COLO668 (cell line): ENCODE measurements around the gene PLA2R1.
A peak's percentile ranks its signal among the peaks of the same experiment; 100 is the strongest.

ENCODE experiments used
- DNase-seq: peaks from one replicate; lab custom pipeline; 2025; ENCODE audit not compliant: unreplicated experiment; lab: John Stamatoyannopoulos, UW

PLA2R1 gene

DNA sequence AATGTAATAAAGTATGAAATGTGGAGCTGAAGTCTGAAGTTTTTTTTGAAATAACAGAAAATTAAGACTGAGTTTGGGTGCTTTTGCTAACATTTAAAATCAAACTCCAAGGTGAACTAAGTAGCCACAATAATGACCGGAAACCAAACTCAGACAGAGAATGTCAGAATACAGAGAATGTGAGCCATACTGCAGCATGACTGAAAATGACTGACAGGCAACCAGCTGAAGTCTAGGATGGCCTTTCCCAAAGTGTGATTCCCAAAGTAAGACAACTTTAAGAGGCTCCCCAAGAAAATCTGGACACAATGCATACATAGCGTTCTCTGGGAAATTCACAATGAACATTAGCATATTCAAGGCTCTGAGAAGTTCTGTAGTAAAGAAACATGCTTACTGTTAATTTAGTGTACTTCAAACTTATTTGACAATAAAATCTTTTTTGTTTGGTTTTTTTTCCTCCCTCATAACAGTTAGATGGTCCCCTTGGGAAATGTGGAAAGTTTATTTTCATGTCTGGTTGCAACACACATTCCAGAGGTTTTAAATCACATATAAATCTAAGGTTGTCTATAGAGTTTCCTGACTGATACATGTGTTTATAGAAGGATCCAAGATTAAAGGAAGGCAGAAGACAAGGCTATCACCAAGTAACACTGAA lies 28.6 kb downstream of the PLA2R1 start:
- DNase-seq = no peak

DNA sequence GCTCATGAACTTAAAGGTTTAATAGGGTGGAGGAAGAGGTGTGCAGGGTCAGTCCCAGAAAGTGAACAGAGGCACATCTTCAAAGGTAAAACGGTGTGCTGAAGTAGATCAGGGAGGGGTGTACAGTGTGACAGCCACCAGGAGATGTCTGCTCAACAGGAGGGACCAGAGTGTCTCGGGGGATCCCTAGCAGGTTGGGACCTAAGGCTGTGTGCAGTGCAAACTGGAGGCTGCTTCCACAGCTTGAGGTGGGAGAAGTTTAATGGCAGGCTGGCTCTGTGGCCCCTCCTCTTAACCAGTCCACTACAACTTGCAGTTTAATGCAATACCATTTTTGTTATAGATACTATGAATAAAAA lies 33.2 kb downstream of the PLA2R1 start:
- DNase-seq = no peak

GRCh38 chr2:160028431-160029269 lies 33.8 kb downstream of the PLA2R1 start:
- DNase-seq = no peak

- DNase-seq = no peak
Measured at GRCh38 chr2:160022162-160022561, 40.3 kb downstream of the PLA2R1 start.

GRCh38 chr2:160019374-160020090 lies 42.9 kb downstream of the PLA2R1 start:
- DNase-seq = no peak

DNA sequence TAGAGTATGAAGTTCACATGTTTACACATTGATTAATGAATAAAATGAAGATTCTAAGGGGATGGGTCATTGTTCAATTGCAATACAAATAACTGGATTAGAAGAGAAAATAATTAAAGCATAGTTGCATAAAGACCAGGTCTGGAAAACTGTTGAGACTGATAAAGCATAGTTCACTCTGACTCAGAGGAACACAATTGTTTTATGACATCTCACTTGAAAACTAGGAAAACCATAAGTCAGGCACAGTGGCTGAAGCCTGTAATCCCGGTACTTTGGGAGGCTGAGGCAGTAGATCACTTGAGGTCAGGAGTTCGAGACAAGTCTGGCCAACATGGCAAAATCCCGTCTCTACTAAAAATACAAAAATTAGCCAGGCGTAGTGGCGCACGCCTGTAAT lies 46.7 kb downstream of the PLA2R1 start:
- DNase-seq = no peak

- no peak for DNase-seq
Measured at GRCh38 chr2:160014227-160014626, 48.2 kb downstream of the PLA2R1 start.

GRCh38 chr2:160010361-160011145 lies 51.9 kb downstream of the PLA2R1 start:
- no peak for DNase-seq

GRCh38 chr2:160007111-160007510 lies 55.3 kb downstream of the PLA2R1 start:
- no peak for DNase-seq

- DNase-seq = no peak
Measured at GRCh38 chr2:160006475-160006874, 55.9 kb downstream of the PLA2R1 start.

DNA sequence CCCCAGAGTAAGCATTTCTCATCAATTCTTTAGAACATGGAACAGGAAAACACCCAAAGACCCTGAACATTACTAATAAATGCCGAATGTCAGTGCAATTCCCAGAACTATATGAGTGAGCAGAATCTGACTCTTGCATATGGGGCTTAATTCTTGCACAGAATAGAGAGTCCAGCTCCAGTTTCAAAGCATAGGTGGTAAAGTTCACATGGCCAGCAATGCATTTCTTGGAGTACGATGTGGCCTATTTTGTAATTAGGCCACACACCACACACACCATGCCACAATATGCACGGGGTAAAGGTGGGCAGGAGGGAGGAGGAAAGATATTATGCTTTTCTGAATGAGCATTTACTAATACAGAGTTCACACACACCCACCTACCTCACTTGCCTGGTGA lies 56.5 kb downstream of the PLA2R1 start:
- DNase-seq = no peak

DNA sequence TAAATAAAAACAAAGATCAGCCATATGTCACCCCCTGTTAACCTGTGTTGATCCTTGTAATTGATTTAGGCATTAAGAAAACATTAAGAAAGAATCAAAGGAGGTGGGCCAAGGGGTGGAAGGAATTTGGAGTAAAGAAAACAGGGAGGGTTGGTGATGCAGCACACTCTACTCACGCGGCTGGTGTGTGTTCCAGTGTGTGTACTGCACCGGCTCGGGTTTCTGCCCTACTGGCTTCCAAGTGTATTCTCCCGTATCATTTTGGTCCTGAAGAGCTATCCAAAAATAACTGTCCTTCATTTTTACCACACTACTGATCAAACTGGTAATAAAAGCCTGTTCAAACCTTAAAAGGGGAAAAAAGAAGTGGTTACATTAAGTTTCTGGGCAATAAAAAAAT lies 56.9 kb downstream of the PLA2R1 start:
- DNase-seq = no peak

GRCh38 chr2:159998961-159999360 lies 63.5 kb downstream of the PLA2R1 start:
- peak; percentile 5 for DNase-seq

DNA sequence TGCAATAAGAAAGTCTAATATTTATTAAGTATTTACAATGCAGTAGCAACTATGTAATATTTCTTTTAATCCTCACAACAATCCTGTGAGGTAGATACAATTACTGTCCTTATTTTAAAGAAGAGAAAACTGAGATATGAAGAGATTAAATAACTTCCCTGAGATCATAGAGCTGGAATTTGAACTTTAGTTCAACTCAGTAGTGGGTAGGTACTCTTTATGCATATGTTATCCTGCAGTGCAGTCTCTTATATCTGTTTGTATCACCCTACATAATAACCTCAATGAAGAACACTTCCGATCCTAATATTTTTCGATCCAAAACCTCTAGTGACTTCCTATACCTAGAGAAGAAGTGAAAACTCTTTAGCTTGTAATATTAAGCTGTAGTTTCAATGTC lies 64.2 kb downstream of the PLA2R1 start:
- no peak for DNase-seq

GRCh38 chr2:159996792-159997546 lies 65.4 kb downstream of the PLA2R1 start:
- no peak for DNase-seq

DNA sequence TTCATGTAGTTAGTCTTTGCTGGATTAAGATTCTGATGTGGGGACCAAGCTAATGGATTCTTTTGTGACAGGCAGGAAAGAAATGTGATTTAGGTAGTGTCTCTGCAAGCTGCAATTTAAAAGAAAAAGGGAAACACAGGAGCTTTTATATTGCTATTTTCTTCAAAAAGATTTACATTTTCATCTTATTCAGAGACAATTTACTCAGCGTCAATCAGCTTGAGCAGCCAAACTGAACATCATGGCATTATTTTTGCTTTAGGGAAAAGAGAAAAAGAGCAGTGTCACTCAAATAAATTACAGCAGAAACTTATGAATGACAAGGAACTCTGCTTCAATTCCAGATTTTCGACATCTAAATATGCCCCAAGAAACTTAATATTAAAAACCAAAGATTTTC lies 67.4 kb downstream of the PLA2R1 start:
- no peak for DNase-seq

- DNase-seq = no peak
Measured at GRCh38 chr2:159989249-159989648, 73.2 kb downstream of the PLA2R1 start.

DNA sequence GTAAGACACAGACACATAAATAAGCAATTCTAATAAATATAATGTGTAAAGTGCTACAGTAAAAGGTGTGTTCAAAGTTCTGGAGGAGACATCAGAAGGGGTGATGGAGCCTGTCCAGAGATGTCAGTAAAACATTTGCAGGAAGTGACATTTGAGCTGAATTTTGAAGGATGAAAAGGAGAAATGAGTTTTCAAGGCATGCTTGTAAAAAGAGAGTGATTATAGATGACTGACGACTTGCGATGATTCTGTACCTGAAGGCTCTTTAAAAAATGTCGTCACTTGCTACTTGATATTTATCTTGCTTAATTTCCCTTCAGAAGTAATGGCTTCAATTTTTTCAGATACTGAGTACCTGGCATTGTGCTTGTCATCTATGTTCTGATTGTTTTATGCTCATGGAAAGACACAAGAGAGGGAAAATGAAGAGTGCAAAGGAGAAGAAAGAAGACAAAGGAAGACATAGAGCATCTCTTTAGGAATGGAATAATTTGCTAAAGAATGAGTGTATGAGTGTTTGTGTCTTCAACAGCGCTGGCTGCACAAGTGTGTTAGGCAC lies 73.9 kb downstream of the PLA2R1 start:
- no peak for DNase-seq

- no peak for DNase-seq
Measured at GRCh38 chr2:159987181-159987580, 75.2 kb downstream of the PLA2R1 start.

- no peak for DNase-seq
Measured at GRCh38 chr2:159985656-159986055, 76.8 kb downstream of the PLA2R1 start.
